Neuron (in vitro differentiated cells): Measurements from ENCODE around the gene AAMDC.
"Not testable (repeated sequence)": the region's sequence is repeated elsewhere in the genome, so short reads cannot be mapped to it uniquely, and the experiment has no call there.

ENCODE experiments used
- H2AFZ ChIP-seq: one replicate; pipeline ENCODE4 v1.6.1; 2013; ENCODE audit warnings: low read depth, mild to moderate bottlenecking, inconsistent platforms, low read length, moderate library complexity
- H3K27me3 ChIP-seq: one replicate; pipeline ENCODE4 v1.6.1; 2013; ENCODE audit warnings: low read length; ENCODE audit not compliant: insufficient read depth
- H3K36me3 ChIP-seq: one replicate; pipeline ENCODE4 v1.6.1; 2013; ENCODE audit warnings: low read length; ENCODE audit not compliant: insufficient read depth
- H3K4me1 ChIP-seq: one replicate; pipeline ENCODE4 v1.6.1; 2013; ENCODE audit warnings: low read length; ENCODE audit not compliant: insufficient read depth
- H3K4me3 ChIP-seq: 2 replicates; pipeline ENCODE4 v1.5.1; 2013; ENCODE audit warnings: mild to moderate bottlenecking, low read length, moderate library complexity
- H3K9me3 ChIP-seq: one replicate; pipeline ENCODE4 v1.6.1; 2013; ENCODE audit warnings: low read length

AAMDC gene

DNA sequence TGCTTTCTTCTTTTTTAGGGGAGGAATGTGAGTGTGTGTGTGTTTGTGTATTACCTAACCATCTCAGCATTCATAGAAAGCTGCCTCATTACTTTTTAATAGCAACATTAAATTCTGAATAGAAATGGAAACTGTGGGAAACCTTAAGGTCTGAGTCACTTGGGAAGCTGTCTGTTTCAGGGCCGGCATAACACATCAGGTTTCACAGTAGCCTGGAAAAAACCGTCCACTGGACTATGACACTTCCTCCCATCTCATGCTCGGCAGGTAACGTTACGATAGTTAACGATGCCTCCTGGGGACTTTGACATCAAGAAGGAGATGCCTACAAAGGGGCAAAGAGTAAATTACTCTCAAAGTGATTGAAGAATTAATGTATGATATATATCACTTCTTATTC, 89.9 kb downstream of the AAMDC start:
- H3K27me3 ChIP-seq, H3K9me3 ChIP-seq, H3K4me3 ChIP-seq, H3K4me1 ChIP-seq, H2AFZ ChIP-seq: not testable (repeated sequence)
- peaks cover 12% of the 10 kb centered on the region for H3K36me3 ChIP-seq

GRCh38 chr11:77913608-77914306, 92.8 kb downstream of the AAMDC start:
- not testable (repeated sequence) for H3K4me1 ChIP-seq, H3K9me3 ChIP-seq, H2AFZ ChIP-seq, H3K4me3 ChIP-seq, H3K27me3 ChIP-seq
- peaks cover 18% of the 10 kb centered on the region for H3K36me3 ChIP-seq

DNA sequence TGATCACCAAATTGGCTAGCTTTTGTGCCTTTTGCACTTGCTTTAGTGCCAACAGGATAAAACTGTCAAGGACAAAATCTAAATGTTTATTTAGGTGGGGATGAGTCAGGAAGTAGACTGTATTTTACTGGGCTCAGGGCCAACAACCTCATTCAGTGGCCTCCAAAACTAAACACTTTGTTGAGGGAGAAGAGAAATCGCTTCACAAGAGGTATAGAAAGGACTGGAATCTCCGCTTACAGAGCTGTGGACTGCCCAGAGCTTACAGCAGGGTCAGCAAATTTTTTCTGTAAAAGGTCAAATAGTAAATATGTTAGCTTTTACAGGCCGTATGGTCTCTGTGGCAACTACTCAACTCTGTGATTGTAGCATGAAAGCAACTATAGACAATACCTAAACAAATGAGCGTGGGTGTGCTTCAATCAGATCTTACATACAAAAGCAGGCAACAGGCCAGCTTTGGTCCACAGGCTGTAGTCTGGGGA, 93.4 kb downstream of the AAMDC start:
- not testable (repeated sequence) for H3K4me1 ChIP-seq, H3K4me3 ChIP-seq, H2AFZ ChIP-seq, H3K9me3 ChIP-seq, H3K27me3 ChIP-seq
- peaks cover 19% of the 10 kb centered on the region for H3K36me3 ChIP-seq

DNA sequence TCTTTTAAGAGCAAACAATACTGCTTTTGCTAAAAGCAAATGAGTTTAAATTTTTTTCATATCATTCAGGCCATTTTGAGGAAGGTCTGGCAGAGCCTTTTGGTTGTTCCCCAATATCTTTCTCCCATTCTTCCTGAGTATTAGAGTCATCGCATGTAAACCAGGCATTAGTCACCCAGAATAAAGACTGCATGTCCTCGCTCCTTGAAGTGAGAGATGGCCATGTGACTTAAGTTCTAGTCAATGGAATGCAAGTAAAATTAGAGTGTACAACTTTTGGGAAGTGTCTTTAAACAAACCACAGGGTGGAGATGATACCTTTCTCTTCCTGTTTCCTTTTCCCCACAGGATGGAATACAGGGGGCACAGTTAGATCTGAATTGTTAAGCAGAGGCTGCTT, 96.8 kb downstream of the AAMDC start:
- H3K4me3 ChIP-seq, H2AFZ ChIP-seq, H3K4me1 ChIP-seq, H3K9me3 ChIP-seq, H3K27me3 ChIP-seq: not testable (repeated sequence)
- peaks cover 14% of the 10 kb centered on the region for H3K36me3 ChIP-seq
